Esophagus muscularis mucosa (tissue), 4 donors: ENCODE results near the gene PHF21A. TPM values are rescaled to one million over a fixed set of nuclear protein-coding genes. Genes with fewer than 3 reads are reported as not detected.

Source experiments
- DNase-seq: peaks from one replicate; pipeline ENCODE4 v3.0.0-alpha.2; 2017; ENCODE audit errors: extremely low spot score
- H3K27ac ChIP-seq, 4 donors: fragments of 200-600 bp; sonication (generic); replicated peaks in 1 of 4; 1 replicate in 3 of 4; 2 replicates in 1 of 4; pipeline ENCODE4 v1.5.1; 2016 to 2019; ENCODE audit warnings: mild to moderate bottlenecking in 1 of 4
- H3K27me3 ChIP-seq, 4 donors: fragments of 200-600 bp; sonication (generic); one replicate each; pipeline versions ENCODE4 v1.5.1 to v1.6.0; 2016 to 2019
- H3K36me3 ChIP-seq, 4 donors: fragments of 200-600 bp; sonication (generic); one replicate each; pipeline ENCODE4 v1.5.1; 2016 to 2019
- H3K4me1 ChIP-seq, 4 donors: fragments of 200-600 bp; sonication (generic); one replicate each; pipeline ENCODE4 v1.5.1; 2016 to 2019
- H3K4me3 ChIP-seq, 4 donors: fragments of 200-600 bp; sonication (generic); 1 replicate in 2 of 4; 2 replicates in 2 of 4; pipeline ENCODE4 v1.5.1; 2016 to 2019; ENCODE audit warnings: mild to moderate bottlenecking in 4 of 4, moderate library complexity in 1 of 4
- H3K9me3 ChIP-seq, 4 donors: fragments of 200-600 bp; sonication (generic); 1 replicate in 3 of 4; 2 replicates in 1 of 4; pipeline ENCODE4 v1.5.1; 2016 to 2019
- CTCF ChIP-seq, 3 experiments: fragments of 200-600 bp in 2 of 3; fragments of 450-650 bp in 1 of 3; sonication (generic) in 2 of 3; IDR thresholded peaks; one replicate each; pipeline ENCODE4 v1.5.1; 2017 to 2019; ENCODE audit warnings: antibody characterized with exemption in 3 of 3, mild to moderate bottlenecking in 2 of 3, moderate library complexity in 1 of 3
- EP300 ChIP-seq: sonication (generic); formaldehyde crosslinking; IDR thresholded peaks from one replicate; pipeline ENCODE4 v1.6.1; 2017; ENCODE audit warnings: antibody characterized with exemption
- POLR2A ChIP-seq: fragments of 450-650 bp; IDR thresholded peaks from one replicate; pipeline ENCODE4 v1.6.1; 2017; ENCODE audit warnings: antibody characterized with exemption, moderate library complexity, mild to moderate bottlenecking, low read depth
- POLR2AphosphoS5 ChIP-seq, 2 donors: sonication (generic); formaldehyde crosslinking; IDR thresholded peaks; one replicate each; pipeline ENCODE4 v1.6.1; 2017; ENCODE audit warnings: antibody characterized with exemption in 2 of 2
- WGBS: methylation state at CpG from one replicate; pipeline ENCODE4 v1.1.5; 2018; 5-methylcytosine and 5-hydroxymethylcytosine counted together
- intact Hi-C: fragments of 100-400 bp; cut with DNase I; formaldehyde crosslinking; loops from one replicate; pipeline ENCODE4 v1.15.1; 2023
- total RNA-seq, 4 donors: library from RNA; depleted of rRNA; stranded (reverse); fragments of >200 nt; gene quantifications; one replicate each; pipeline versions ENCODE4 v1.1.0 to v1.2.1, GENCODE V29; 2016

The PHF21A gene
- total RNA-seq, 4 donors from 2014 or later: 31.8 to 47.8 (median 36.1) TPM

GRCh38 chr11:45885274-45885920 is 235.9 kb downstream of the PHF21A start, which contains the start of gene MAPK8IP1:
Gene MAPK8IP1, plus strand, starts transcription at chr11:45885651. Its CDS starts 170 bp downstream, at chr11:45885821.
- Histone ChIP-seq H3K9me3 (no peaks in the 10 kb centered on the region), H3K4me1 (peaks cover 3 to 17% (median 14%) of the 10 kb centered on the region in 4 donors), H3K27me3 (no peaks in the 10 kb centered on the region), H3K36me3 (peaks cover 16 to 32% (median 29%) of the 10 kb centered on the region in 4 donors), H3K4me3 (peak within 1 kb of the TSS; percentile 54 to 74 (median 58)), H3K27ac (no peak within 1 kb of the TSS)
- no peak for TF ChIP-seq EP300
- TF ChIP-seq CTCF (IDR thresholded peaks at IDR 0.05): no peak
- DNase-seq: no peak
- 9% methylated on average over 9 of the region's 73 CpGs for WGBS
- intact Hi-C loops: no loop called here

DNA sequence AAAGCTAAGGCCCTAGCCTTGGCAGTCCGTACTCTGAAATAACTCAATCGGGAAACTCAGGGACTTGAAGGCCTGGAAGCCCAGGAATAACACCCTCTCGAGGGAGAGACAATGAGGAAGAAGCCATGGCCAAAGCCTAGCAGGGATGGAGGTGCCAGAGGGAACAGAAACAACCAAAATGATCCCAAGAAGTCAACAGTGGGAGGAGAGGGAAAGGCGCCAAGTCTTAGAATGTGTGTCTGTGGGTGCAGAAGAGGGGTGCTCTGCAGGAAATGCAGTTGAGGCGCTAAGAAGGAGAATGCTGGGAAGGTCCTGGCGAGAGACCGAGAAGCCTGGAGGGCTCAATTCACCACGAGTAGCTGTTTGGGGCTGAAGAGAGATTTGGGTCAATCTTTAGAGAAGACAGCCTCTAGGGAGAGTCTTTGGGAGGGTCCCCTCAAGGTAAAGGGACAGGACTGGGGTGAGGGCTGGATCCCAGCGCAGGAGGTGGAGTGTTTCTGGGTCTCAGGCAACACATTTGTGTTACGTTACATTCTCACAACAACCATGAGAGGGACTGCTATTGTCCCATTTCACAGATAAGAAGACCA is 236.6 kb downstream of the PHF21A start:
- Histone ChIP-seq H3K27ac (no peak overlapping the region), H3K9me3 (no peaks in the 10 kb centered on the region), H3K4me3 (peak overlapping the region; percentile 54 to 74 (median 58)), H3K36me3 (peaks cover 17 to 39% (median 35%) of the 10 kb centered on the region in 4 donors), H3K27me3 (no peaks in the 10 kb centered on the region), H3K4me1 (peaks cover 3 to 23% (median 17%) of the 10 kb centered on the region in 4 donors)
- TF ChIP-seq EP300: no peak
- no peak for TF ChIP-seq POLR2A
- no peak for TF ChIP-seq CTCF (IDR thresholded peaks at IDR 0.05)
- TF ChIP-seq POLR2AphosphoS5 (IDR thresholded peaks at IDR 0.05): peak in 1 of 2 donors; percentile 6
- WGBS: 86% methylated on average over 10 of the region's 10 CpGs
- DNase-seq: no peak
- intact Hi-C loops: no loop called here

Other genes starting within 250 kb of the PHF21A start
- gene MAPK8IP1, start 235.8 kb downstream of the PHF21A start, total RNA-seq: 10 to 100 TPM in 3 of 4 donors, 1 to 10 TPM in 1; 7.5 to 20.6 (median 16.1) TPM
- 1 to 10 TPM in 3 of 4 donors, under 1 TPM in 1; 0.65 to 3.7 (median 1.4) TPM for gene FREY1, start 214.2 kb downstream of the PHF21A start, total RNA-seq
- 10 to 100 TPM; 15.4 to 32.2 (median 23.2) TPM for gene PEX16, start 203.6 kb downstream of the PHF21A start, total RNA-seq
- under 1 TPM in 1 of 4 donors, not detected in 3; 0.17 TPM for gene LARGE2, start 198.8 kb downstream of the PHF21A start, total RNA-seq
- 1 to 10 TPM; 1.3 to 8.7 (median 3.7) TPM for gene CREB3L1, start 156.2 kb upstream of the PHF21A start, total RNA-seq
- gene DGKZ, start 226.0 kb upstream of the PHF21A start, total RNA-seq: 10 to 100 TPM; 39.4 to 85.8 (median 55.4) TPM